WERI-Rb-1 (cell line): ENCODE measurements around the gene SCYL3.
A peak's percentile ranks its signal among the peaks of the same experiment; 100 is the strongest.

ENCODE experiments used
- DNase-seq: peaks from one replicate; pipeline ENCODE4 v3.0.0-alpha.2; 2020
- H3K27ac ChIP-seq: fragments of 250-450 bp; sonication (Bioruptor Pico); 2 replicates; pipeline ENCODE4 v1.5.1; 2020; ENCODE audit warnings: mild to moderate bottlenecking, moderate library complexity
- H3K27me3 ChIP-seq: fragments of 250-450 bp; sonication (Bioruptor Pico); 2 replicates; pipeline ENCODE4 v1.5.1; 2021; ENCODE audit warnings: mild to moderate bottlenecking, low read depth, moderate library complexity; ENCODE audit not compliant: insufficient read depth, severe bottlenecking
- H3K36me3 ChIP-seq: fragments of 250-450 bp; sonication (Bioruptor Pico); 2 replicates; pipeline ENCODE4 v1.5.1; 2020; ENCODE audit warnings: mild to moderate bottlenecking, moderate library complexity
- H3K4me3 ChIP-seq: 2 replicates; pipeline ENCODE4 v1.5.1; 2011; ENCODE audit warnings: low read depth, mild to moderate bottlenecking, control low read depth, low read length
- H3K9me3 ChIP-seq: fragments of 250-450 bp; sonication (Bioruptor Pico); 2 replicates; pipeline ENCODE4 v1.5.1; 2021; ENCODE audit warnings: mild to moderate bottlenecking, moderate library complexity; ENCODE audit not compliant: severe bottlenecking
- CTCF ChIP-seq: IDR thresholded peaks from 2 replicates; pipeline ENCODE4 v1.5.1; 2011; ENCODE audit warnings: low read depth, mild to moderate bottlenecking, control low read depth, inconsistent platforms, low read length

Gene SCYL3

GRCh38 chr1:169894424-169895145 lies 889 bp upstream of the SCYL3 start:
- no peaks in the 10 kb centered on the region for H3K9me3 ChIP-seq
- TF ChIP-seq CTCF: no peak
- no peaks in the 10 kb centered on the region for H3K36me3 ChIP-seq
- peak overlapping the region; percentile 68 for H3K4me3 ChIP-seq
- H3K27me3 ChIP-seq: no peaks in the 10 kb centered on the region
- no peak for DNase-seq
- H3K27ac ChIP-seq: peak overlapping the region; percentile 99

GRCh38 chr1:169892927-169893644 lies 610 bp downstream of the SCYL3 start:
- DNase-seq: no peak
- peak overlapping the region; percentile 68 for H3K4me3 ChIP-seq
- H3K27me3 ChIP-seq: no peaks in the 10 kb centered on the region
- H3K27ac ChIP-seq: peak overlapping the region; percentile 99
- no peaks in the 10 kb centered on the region for H3K36me3 ChIP-seq
- no peak for TF ChIP-seq CTCF
- no peaks in the 10 kb centered on the region for H3K9me3 ChIP-seq

DNA sequence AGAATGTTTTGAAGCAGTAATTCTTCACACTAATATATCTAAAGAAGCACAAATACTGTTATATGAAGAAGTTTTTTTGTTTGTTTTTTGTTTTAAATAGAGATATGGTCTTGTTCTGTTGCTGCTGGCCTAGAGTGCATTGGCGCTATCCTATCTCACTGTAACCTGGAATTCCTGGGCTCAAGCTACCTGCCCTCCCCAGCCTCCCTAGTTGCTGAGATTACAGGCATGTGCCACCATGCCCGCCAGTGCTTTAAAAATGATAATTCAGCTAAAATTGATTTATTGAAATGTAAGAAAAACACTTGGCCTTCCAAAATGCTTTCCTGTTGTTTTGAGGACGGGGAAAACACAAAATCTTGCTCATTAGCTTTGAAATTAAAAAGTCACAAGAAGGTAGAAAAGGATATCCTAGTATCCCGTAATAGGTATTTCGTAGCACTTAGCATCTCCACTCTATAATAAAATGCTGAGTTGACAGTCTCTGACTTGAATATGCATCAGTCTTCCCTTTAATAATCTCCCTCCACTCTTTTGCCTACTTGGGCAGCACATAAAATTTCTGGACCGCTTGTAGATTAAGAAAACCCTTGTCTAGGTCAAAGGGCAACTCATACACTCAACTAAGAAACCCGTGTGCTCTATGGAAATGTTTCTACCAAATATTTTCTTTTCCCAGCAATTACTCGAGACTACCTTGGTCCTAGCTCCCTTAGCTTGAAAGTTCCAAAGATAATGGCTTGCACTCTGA lies 1.3 kb downstream of the SCYL3 start:
- no peak for DNase-seq
- H3K27me3 ChIP-seq: no peaks in the 10 kb centered on the region
- no peaks in the 10 kb centered on the region for H3K9me3 ChIP-seq
- H3K36me3 ChIP-seq: no peaks in the 10 kb centered on the region
- TF ChIP-seq CTCF: no peak
- no peak overlapping the region for H3K27ac ChIP-seq
- peak overlapping the region; percentile 68 for H3K4me3 ChIP-seq

DNA sequence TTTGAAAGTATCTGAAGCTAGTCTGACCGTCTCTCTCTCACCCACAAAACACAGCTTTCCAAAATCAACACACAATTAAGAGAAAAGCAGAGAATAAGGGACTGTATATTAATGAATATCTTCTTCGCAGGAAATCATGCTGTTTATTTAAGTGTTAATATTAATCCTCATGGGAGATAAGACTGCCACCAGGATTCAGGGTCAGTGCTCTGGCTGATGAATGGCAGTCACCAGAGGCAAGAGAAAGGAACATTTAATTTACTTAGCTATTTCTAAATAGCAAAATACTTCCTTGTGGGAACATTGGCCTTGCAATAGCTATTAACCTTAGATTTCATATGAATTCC lies 2.2 kb downstream of the SCYL3 start:
- Histone ChIP-seq H3K9me3 (no peaks in the 10 kb centered on the region), H3K4me3 (no peak overlapping the region)

DNA sequence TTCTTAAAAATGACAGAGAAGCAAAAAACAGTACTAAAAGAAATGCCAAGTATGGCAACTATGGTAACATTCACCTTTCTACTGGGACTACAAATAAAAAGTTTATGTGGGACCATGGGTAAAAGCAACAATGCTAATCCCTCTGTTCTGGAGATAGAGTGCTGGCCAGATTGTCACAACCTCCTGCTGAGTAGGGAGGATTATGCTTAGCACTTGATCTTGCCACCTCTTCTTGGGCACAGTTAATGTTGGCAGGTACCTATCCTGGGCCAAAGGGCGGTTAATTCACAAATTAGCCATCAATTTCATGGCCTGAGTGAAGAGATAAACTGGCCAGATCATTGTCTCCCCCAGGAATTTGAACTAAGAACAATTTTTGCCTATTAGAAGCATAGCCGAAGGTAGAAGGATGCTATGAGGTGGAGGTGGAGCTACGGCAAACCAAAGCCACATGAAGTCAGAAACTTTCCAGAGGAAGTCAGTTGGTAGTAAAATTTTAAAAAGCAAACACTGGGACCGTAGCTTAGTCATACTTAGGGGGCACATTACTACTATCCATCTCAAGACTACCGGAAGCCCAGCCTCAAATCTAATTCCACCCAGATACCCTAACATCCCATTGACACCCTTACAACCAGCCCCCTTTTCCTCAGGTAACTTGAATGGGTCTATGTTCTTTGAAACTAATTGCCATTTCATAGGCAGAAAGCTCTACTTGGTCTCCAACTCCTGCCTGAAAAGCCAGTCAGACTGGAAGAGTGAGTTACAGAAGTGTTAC lies 2.7 kb downstream of the SCYL3 start:
- H3K4me3 ChIP-seq: no peak overlapping the region
- DNase-seq: peak; percentile 15
- no peaks in the 10 kb centered on the region for H3K27me3 ChIP-seq
- no peaks in the 10 kb centered on the region for H3K36me3 ChIP-seq
- H3K9me3 ChIP-seq: no peaks in the 10 kb centered on the region
- TF ChIP-seq CTCF: no peak
- H3K27ac ChIP-seq: no peak overlapping the region

More for the DNA sequence above, 2.2 kb downstream of the SCYL3 start:
- no peak for TF ChIP-seq CTCF
- DNase-seq: no peak
- Histone ChIP-seq H3K27me3 (no peaks in the 10 kb centered on the region), H3K36me3 (no peaks in the 10 kb centered on the region), H3K27ac (no peak overlapping the region)
